ENCODE data around the gene TLK1. TPM values are rescaled to one million over a fixed set of nuclear protein-coding genes. Genes with fewer than 3 reads are reported as not detected.

Gene TLK1
- 10 to 100 TPM; 44.8 to 51.3 (median 46.2) TPM for polyA plus RNA-seq (ENCODE audit: insufficient read length in 3 of 3)
- long read RNA-seq, donor 1, full-length matches to known transcripts, result 2 of 2 reads
- long read RNA-seq, donor 1, partial matches to known transcripts, result 0 of 2 reads
- long read RNA-seq, donor 1, other reads (novel, unspliced or antisense), result 0 of 2 reads
- long read RNA-seq, donor 2, full-length matches to known transcripts, result 1 of 1 reads
- long read RNA-seq, donor 2, partial matches to known transcripts, result 0 of 1 reads
- long read RNA-seq, donor 2, other reads (novel, unspliced or antisense), result 0 of 1 reads
- long read RNA-seq, donor 3, full-length matches to known transcripts, result 5 of 5 reads
- long read RNA-seq, donor 3, partial matches to known transcripts, result 0 of 5 reads
- long read RNA-seq, donor 3, other reads (novel, unspliced or antisense), result 0 of 5 reads
- long read RNA-seq, donor 4, full-length matches to known transcripts, result 2 of 2 reads
- long read RNA-seq, donor 4, partial matches to known transcripts, result 0 of 2 reads
- long read RNA-seq, donor 4, other reads (novel, unspliced or antisense), result 0 of 2 reads
- long read RNA-seq, donor 5, result 0 reads
- long read RNA-seq, donor 6, full-length matches to known transcripts, result 2 of 2 reads
- long read RNA-seq, donor 6, partial matches to known transcripts, result 0 of 2 reads
- long read RNA-seq, donor 6, other reads (novel, unspliced or antisense), result 0 of 2 reads
- long read RNA-seq, donor 7, full-length matches to known transcripts, result 5 of 5 reads
- long read RNA-seq, donor 7, partial matches to known transcripts, result 0 of 5 reads
- long read RNA-seq, donor 7, other reads (novel, unspliced or antisense), result 0 of 5 reads
- long read RNA-seq, donor 8, full-length matches to known transcripts, result 1 of 1 reads
- long read RNA-seq, donor 8, partial matches to known transcripts, result 0 of 1 reads
- long read RNA-seq, donor 8, other reads (novel, unspliced or antisense), result 0 of 1 reads
- long read RNA-seq, donor 9, full-length matches to known transcripts, result 3 of 8 reads
- long read RNA-seq, donor 9, partial matches to known transcripts, result 5 of 8 reads
- long read RNA-seq, donor 9, other reads (novel, unspliced or antisense), result 0 of 8 reads
- long read RNA-seq, donor 10, result 0 reads
- long read RNA-seq, donor 11, full-length matches to known transcripts, result 1 of 1 reads
- long read RNA-seq, donor 11, partial matches to known transcripts, result 0 of 1 reads
- long read RNA-seq, donor 11, other reads (novel, unspliced or antisense), result 0 of 1 reads
- long read RNA-seq, donor 12, result 0 reads
- long read RNA-seq, donor 13, result 0 reads
- long read RNA-seq, donor 14, result 0 reads
- long read RNA-seq, donor 15, full-length matches to known transcripts, result 5 of 5 reads
- long read RNA-seq, donor 15, partial matches to known transcripts, result 0 of 5 reads
- long read RNA-seq, donor 15, other reads (novel, unspliced or antisense), result 0 of 5 reads
- long read RNA-seq, donor 16, full-length matches to known transcripts, result 2 of 2 reads
- long read RNA-seq, donor 16, partial matches to known transcripts, result 0 of 2 reads
- long read RNA-seq, donor 16, other reads (novel, unspliced or antisense), result 0 of 2 reads

DNA sequence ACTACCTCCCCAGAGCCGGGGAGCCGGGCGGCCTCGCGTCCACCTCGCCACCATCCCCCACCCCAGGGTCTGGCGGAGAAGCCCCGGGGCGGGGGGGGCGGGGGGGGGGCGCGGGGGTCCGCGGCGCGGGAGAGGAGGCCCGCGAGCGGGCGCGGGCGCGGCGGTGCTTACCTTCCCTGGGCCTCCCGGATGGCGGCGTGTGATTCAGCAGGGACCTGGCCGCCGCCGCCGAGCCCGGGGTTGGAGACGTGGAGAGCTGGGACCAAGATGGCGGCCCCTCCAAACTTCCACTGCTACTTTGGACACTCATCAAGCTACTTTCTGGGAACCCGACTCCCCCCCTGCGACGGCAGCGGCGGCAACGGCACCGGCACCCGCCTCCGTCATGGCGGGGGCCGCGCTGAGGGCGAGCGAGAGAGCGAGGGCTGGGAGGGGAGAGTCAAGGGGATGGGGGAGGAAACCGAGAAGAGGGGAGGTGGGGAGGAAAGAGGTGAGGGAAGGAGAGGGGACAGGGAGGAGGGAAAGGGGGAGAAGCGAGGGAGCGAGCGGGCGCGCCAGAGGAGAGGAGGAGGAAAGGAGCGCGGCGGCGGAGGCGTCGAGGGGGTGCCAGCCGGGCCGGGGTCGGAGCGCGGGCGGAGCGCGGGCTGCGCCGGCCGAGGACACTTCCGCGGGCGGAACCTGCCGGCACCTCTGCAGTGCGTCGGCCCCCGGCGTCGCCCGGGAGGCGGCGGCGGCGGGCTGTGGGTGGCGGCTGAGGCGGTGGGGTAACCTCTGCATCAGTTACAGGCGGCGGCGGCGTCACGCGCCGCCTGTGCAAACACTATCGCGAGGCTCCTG, at the start of gene TLK1:
Gene TLK1, minus strand, starts transcription at position 775 of the 837 bp plus-strand sequence. Its CDS starts 465 bp downstream, at position 310.
- DNase-seq, result peak; percentile 68

DNA sequence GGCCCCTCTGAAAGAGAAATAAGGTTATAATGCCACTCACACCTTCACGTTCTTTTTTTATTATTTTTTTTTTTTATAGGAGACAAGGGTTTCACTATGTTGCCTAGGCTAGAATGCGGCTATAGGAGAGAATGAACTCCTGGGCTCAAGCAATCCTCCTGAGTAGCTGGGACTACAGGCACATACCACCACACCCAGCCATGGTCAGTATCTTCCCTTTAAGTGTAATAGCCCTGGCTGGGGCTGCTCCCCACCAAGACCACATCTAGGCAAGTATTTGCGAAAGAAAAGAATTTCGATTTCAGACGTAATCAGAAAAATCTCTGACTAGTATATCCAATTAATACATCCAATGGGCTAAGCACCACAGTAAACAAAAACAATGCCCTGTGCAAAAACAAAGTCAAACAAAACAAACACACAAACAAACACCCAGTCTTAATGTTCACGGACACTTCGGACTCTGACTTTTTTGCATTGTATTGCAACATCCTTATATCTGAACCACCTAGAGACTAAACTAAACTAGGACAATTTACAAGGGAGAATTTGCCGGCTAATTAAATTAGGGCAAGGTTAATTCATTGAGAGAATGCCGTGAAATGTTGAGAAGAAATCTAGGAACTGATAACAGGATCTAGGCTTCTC, 49.6 kb upstream of the TLK1 start:
- DNase-seq, result no peak

DNA sequence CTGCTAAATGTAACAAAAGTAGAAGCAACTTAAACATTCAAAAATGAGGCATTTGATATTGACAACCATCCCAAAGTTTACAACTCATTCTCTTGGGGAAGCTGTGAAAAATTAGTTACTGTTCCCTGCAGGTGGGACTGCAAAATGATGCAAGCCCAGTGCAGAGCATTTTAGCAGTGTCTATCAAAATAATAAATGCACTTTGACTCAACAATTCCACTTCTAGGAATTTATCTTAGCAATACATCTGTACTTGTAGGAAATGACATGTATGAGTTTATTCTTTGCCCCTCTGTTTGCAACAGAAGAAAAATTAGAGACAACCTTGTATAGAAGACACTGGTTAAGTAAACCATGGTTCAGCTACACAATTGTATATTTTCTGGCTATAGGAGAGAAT, 48.0 kb upstream of the TLK1 start:
- no peak for DNase-seq

DNA sequence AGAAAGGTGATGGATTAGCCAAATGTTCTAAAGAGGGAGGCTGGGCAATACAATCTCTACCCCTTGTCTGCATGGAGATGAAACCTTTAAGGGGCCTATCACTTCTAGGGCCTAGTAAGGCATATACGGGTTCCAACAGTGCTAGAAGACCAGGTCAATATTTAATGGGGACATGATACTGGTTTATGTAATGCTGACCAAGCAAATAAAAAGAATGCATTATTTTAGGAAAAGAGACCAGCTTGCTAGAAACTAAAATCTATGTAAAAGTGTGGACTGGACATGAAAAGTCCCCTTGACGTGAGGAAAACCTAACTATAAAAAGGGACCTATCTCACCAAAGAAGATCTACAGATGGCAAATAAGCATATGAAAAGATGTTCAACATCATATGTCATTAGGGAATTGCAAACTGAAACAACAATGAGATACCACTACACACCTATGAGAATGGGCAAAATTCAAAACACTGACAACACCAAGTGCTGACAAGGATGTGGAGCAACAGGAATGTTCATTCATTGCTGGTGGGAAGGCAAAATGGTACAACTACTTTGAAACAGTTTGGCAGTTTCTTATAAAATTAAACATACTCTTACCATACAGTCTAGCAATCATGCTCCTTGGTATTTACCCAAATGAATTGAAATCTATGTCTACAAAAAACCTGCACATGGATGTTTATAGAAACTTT, 45.9 kb upstream of the TLK1 start:
- DNase-seq, result no peak

DNA sequence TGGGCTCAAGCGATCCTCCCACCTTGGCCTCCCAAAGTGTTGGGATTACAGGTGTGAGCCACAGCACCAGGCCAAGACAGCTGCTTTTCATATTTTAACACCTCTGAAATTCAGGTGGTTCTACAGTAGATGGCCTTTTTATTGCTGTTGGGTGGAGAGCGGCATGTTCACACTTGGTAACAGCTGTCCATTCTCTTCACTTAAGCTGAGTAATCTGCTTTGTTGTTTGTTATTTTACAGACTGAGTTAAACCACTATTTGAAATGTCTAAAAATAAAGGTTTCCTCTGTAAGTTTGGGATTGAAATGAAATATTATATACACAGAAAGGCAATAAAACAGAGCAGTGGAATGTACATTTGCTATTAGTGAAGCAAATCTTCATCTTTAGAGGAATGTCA, 44.9 kb upstream of the TLK1 start:
- DNase-seq, result no peak

DNA sequence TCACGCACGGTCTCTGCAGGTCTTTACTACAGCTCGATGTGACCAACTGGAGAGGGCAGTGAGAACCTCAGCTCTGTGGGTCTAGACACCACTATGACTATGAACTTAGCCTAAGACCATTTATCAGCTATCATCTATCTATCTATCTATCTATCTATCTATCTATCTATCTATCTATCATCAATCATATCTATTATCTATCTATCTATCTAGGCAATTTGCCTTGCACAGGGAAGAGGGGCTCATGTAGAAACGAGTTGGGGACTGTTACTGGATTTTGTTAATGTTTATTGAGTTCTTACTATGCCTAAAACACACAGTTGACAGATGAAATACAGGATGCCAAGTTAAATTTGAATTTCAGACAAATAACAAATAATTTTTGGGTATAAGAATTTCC, 41.1 kb upstream of the TLK1 start:
- no peak for DNase-seq

DNA sequence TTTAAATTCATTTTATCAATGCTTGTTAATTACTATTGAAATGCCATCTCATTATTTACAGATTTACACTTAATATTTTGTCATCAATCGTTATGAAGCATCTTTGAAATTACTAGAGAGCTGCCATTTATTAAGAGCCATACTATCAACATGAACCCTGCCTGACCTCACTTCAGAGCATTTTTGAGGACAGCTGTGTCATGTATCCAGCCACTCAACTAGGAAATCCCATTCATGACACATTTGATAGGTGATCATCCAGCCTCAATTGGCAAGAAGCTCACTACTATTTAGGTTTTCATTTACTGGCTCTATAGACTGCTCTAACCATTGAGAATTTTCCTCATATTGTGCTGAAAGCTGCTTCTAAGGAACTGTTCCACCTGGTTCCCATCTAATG, 40.6 kb upstream of the TLK1 start:
- no peak for DNase-seq

DNA sequence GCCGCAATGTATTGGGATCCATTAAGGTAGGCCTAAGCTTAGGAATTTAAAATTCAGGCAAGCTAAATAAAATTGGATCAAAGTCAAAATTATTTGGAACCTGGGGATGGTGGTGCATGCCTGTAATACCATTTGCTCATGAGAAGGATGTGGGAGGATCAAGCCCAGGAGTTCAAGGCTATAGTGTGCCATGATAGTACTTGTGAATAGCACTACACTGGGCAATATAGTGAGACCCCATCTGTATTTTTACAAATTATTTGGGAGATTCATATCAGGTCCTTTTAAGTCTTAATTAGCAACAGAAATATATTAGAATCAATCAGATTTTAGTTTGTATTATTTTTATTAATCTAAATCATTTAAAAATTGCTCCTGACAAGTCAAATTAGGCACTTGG, 39.8 kb upstream of the TLK1 start:
- no peak for DNase-seq

DNA sequence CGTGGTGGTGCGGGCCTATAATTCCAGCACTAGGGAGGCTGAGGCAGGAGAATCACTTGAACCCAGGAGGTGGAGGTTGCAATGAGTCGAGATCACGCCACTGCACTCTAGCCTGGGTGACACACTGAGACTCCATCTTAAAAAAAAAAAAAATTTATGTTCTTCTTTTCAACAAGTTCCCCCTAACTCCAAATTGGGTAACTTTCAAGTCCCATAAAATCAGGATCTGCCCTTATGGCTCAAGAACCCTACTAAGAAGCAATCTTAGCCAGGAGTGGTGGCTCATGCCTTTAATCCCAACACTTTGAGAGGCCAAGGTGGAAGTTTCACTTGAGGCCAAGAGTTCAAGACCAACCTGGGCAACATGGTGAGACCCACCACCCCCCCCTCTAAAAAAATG, 30.3 kb upstream of the TLK1 start:
- DNase-seq, result no peak

DNA sequence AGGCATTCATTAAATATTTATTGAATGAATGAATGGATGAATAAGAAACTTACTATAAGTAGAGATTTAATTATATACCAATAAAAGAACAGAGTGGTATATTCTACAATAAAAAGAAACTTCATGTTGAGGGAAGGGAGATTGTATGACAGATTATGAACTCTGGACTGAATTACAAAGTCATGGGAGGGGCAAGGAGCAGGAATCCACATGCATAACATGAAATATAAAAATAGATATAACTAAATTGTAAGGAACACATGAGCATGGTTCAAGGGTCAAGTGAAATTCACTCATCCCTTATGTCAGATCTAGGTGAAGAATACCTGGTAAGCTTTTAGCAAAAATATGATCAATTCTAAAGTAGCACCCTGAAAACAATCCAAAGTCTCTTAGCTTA, 27.1 kb upstream of the TLK1 start:
- no peak for DNase-seq

DNA sequence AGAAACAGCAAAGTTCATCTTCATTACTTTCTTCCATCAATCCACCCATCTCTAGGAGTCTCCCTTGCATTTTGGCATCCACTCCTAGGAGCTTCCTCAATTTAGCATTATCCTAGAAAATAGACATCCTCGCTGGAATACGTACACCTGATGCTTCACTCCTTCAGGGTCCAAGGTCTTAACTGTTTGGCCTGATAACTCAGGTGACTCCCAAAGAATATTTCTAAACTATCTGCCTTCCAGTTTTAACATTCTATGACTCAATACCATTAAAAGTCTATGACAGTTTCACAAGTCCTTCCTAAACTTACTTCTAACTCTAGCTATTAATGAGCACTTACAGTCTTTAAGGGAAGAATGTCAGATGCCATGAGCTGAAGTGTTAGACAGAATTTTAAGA, 26.5 kb upstream of the TLK1 start:
- no peak for DNase-seq

DNA sequence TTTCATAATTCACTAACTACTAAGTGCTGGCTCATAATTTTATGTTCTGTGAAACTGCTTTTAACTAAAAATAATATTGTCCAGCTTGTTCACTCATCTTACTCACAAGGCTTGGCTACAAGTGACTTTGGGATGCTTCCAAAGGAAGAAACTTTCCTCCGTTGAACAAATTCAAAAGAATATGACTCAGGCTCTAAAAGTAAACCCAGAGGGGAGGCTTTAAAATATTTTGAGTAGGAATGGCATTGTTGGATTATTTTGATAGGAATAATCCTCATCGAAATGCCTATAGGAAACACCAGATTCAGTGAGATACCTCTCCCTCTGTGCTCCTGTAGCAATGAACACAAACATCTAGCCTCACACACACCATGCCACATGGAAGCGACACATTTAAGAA, 25.2 kb upstream of the TLK1 start:
- DNase-seq, result no peak

DNA sequence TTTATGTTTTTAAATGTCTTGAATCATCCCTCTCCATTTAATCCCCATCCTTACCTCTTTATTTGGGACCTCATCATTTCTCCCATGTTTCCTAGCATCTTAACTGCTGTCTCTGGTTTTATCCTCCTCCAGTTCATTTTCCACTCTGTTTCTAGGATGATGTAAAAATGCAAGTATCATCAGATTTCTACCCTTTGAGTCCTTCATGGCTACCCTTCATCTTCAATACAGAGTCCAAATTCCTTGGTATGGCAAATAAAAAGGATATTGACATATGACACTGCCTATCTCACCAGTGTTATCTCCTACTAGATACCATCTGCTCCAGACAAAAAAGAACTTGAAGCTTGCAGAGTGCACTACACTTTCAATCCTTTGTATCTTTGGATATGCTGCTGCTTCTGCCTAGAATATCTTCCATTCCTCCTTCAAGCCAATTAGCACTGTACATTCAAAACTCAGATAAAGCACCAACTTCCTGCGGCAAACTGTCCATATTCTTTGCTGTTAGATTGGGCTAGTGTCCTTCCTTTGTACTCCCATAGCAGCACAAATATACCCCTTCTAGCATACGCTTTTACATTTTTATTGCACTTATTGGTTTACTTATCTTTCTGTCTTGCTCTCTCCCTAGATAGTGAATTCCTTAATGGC, 24.6 kb upstream of the TLK1 start:
- no peak for DNase-seq

DNA sequence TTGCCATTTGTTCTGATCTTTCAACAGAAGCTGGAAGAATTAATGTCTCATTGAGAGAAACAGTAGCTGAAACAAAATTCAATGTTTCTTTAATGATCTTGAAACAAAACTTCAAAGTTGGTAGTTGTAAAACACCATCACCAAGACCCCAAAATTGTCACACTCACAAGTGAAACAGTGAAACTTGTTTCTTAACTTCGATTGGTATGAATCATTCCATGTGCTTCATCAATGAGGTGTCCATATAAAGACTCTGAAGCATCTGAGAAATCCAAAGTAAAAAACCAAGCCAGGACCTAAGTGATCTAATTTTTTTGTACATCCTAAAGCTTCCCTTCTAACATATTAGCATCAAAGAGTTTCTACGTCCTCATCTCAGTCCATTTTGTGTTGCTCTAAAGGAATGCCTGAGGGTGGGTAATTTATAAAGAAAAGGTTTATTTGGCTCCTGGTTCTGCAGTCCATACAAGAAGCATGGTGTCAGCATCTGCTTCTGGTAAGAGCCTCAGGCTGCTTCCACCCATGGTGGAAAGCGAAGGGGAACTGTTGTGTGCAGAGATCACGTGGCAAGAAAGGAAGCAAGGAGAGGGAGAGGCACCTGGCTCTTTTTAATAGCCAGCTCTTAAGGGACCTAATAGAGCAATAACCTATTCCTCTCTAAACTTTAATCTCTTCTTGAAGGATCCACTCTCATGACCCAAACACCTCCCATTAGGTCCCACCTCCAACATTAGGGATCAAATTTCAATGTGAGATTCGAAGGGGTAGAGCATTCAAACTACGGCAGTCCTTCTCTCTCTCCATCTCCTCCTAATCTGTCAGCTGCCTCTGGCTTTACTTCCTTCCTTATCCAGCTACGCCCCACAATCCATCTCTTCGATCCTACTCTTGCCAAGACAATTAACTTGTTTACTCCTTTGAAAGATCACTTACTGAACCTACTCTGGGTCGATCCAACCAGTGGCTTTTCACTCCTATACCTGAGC, 20.7 kb upstream of the TLK1 start:
- DNase-seq, result no peak

DNA sequence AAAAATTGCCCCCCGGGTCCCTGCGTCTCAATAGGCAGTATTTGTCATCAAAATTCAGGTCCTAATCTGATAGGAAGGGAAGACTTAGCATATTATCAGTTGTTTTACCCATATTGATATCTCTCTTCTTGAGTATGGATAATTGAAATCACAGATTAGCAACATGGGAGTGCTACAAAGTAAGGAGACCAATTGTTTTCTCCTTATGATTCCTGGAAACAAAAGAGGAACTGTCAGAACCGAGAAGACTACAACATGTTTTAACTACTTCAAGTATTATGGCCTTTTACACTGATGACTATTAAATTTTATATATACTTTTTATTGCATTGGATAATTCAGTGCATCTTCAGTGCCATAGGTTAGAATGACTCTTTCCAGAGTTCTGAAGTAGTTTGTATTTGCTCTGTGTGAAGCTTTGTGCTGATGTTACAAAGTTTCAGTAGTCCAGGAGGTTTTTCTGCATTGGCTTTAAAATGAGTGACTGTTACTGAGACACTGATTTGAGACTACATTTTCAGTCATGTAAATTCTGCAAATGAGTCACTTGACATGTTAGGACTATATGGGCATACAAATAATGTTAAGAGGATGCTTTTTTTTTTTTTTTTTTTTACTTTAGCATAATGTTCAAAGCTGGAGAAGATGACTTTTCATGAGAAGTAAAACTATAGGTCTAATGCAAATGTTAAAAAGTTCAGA, 19.7 kb upstream of the TLK1 start:
- DNase-seq, result no peak

DNA sequence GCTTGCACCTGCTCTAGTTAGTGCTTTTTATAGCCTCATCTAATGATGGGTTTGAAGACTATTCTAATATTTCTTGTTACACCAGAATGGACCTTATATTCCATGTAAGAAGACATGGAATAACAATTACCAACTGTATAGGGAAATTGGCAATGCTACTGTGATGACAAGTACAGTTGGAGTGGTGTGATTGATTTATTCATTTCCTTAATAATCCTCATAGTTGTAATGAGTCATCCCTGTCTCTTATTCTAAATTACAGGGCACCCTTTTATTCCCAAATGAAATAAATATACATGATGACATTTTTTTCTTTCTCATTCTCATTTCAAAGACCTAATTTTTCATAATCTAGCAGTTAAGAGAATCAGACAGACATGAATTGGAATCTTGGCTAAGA, 18.3 kb upstream of the TLK1 start:
- DNase-seq, result no peak

DNA sequence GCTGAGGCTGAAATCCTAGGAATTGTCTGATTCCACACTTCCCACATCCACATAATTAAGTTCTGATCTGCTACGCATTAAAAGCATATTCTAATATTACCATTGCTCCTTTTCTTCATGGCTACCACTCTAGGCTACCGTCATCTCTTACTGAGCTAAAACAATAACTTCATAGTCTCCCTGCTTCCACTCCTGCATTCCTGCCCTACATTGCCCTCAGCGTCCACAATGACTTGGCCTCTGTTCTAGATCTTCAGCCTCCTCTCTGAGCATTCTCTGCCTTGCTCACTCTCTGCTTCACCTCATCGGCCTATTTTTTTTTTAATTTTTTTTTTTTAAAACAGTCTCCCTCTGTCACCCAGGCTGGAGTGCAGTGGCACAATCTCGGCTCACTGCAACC, 15.8 kb upstream of the TLK1 start:
- DNase-seq, result no peak
